ENCODE data around the gene AFM.

DNA sequence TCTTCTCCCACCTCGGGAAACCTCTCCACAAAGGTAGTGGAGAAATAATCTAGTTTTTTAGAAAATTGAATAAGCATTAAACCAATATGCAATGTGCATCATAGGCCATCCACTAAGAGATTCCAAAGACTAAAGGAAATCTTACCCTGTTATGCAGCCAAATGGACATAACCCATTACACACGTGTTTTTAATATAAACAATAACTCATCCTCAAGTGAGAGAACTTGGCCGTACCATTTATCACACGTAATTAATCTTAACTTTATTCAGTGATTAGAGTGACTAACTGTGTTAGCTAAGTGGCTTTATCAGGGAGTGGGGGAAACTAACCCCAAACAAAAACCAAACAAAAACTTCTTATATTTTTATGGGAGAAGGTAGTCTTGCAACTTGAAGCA is 57.8 kb downstream of the AFM start:
- TF ChIP-seq CTCF (IDR thresholded peaks at IDR 0.05; ENCODE audit: poor library complexity, severe bottlenecking), result no peak
- TF ChIP-seq REST (IDR thresholded peaks at IDR 0.05; ENCODE audit: borderline replicate concordance), result no peak
- TF ChIP-seq EP300 (conservative IDR thresholded peaks at IDR 0.05; ENCODE audit: poor library complexity, severe bottlenecking), result no peak
- no peak for TF ChIP-seq EZH2 (IDR thresholded peaks at IDR 0.05; ENCODE audit: borderline replicate concordance, insufficient read depth, low read length, poor library complexity, severe bottlenecking)
- TF ChIP-seq POLR2AphosphoS5 (IDR thresholded peaks at IDR 0.05), result no peak
- TF ChIP-seq TAF1 (IDR thresholded peaks at IDR 0.05; ENCODE audit: low read depth), result no peak
- no peak for TF ChIP-seq RAD21 (conservative IDR thresholded peaks at IDR 0.05)
